HepG2 (cell line): ENCODE data around the gene CORO1C. TPM values are rescaled to one million over a fixed set of nuclear protein-coding genes. Genes with fewer than 3 reads are reported as not detected.

Experiments
- KDM6A ChIP-seq: IDR thresholded peaks from 2 replicates; pipeline ENCODE4 v1.6.1; 2016; ENCODE audit warnings: low read depth
- NCOA1 ChIP-seq: sonication (generic); formaldehyde crosslinking; IDR thresholded peaks from 2 replicates; pipeline ENCODE4 v1.9.0; 2021; ENCODE audit warnings: missing genetic modification reagents
- RXRB ChIP-seq: IDR thresholded peaks from 2 replicates; pipeline ENCODE4 v1.6.1; 2016; ENCODE audit warnings: borderline replicate concordance, missing genetic modification reagents, missing compliant biosample characterization
- SOX13 ChIP-seq, 3 experiments: fragments of 450-650 bp in 1 of 3; sonication (generic) in 1 of 3; formaldehyde crosslinking in 1 of 3; IDR thresholded peaks in 2 of 3; conservative IDR thresholded peaks in 1 of 3; 2 replicates each; pipeline versions ENCODE4 v1.5.0 to v1.6.1; 2016 to 2020; ENCODE audit warnings: antibody characterized with exemption in 1 of 3, mild to moderate bottlenecking in 1 of 3, missing compliant biosample characterization in 1 of 3, missing genetic modification reagents in 1 of 3, moderate library complexity in 1 of 3
- TARDBP ChIP-seq: sonication (generic); formaldehyde crosslinking; IDR thresholded peaks from 2 replicates; pipeline ENCODE4 v1.8.0; 2022; ENCODE audit warnings: mild to moderate bottlenecking, missing genetic modification reagents
- ZNF224 ChIP-seq: sonication (generic); formaldehyde crosslinking; IDR thresholded peaks from 2 replicates; pipeline ENCODE4 v1.5.0; 2020; ENCODE audit warnings: mild to moderate bottlenecking, missing genetic modification reagents
- ZNF296 ChIP-seq: sonication (generic); formaldehyde crosslinking; conservative IDR thresholded peaks from 2 replicates; pipeline ENCODE4 v1.5.0; 2020; ENCODE audit warnings: mild to moderate bottlenecking, missing genetic modification reagents
- ZNF709 ChIP-seq: sonication (generic); formaldehyde crosslinking; IDR thresholded peaks from 2 replicates; pipeline ENCODE4 v1.5.0; 2020; ENCODE audit warnings: mild to moderate bottlenecking, missing genetic modification reagents
- polyA plus RNA-seq, 8 experiments: library from polyadenylated mRNA; depleted of rRNA in 3 of 8; stranded (reverse) in 7 of 8; unstranded in 1 of 8; fragments of >200 nt; fragmentation: Illumina TruSeq in 4 of 8; extraction: Trizol in 4 of 8; gene quantifications; 2 replicates each; pipeline versions ENCODE4 v1.2.1 to v1.2.3, GENCODE V29; 2011 to 2016; ENCODE audit warnings: low read depth in 4 of 8, missing spikeins in 1 of 8, mixed read lengths in 1 of 8; ENCODE audit not compliant: insufficient read depth in 1 of 8
- total RNA-seq, 5 experiments: library from RNA; depleted of rRNA; stranded (reverse); fragments of >200 nt; fragmentation: Illumina TruSeq; extraction: Trizol; gene quantifications; 2 replicates each; pipeline ENCODE4 v1.2.3, GENCODE V29; 2016; ENCODE audit warnings: low read depth in 1 of 5
- TF ChIP-seq, protein P1 (sequence below): IDR thresholded peaks from 2 replicates; pipeline ENCODE4 v1.6.1; 2012; ENCODE audit warnings: low read depth, low read length, improper control_type of control experiment
- TF ChIP-seq, protein P2 (sequence below): sonication (generic); formaldehyde crosslinking; IDR thresholded peaks from 2 replicates; pipeline ENCODE4 v1.4.0; 2020; ENCODE audit warnings: mild to moderate bottlenecking, missing genetic modification reagents
- TF ChIP-seq, protein P3 (sequence below): sonication (generic); formaldehyde crosslinking; IDR thresholded peaks from 2 replicates; pipeline ENCODE4 v1.4.0; 2020; ENCODE audit warnings: mild to moderate bottlenecking, missing genetic modification reagents
- TF ChIP-seq, protein P4 (sequence below): IDR thresholded peaks from 2 replicates; pipeline ENCODE4 v1.6.1; 2016
- TF ChIP-seq, protein P5 (sequence below): sonication (generic); formaldehyde crosslinking; IDR thresholded peaks from 2 replicates; pipeline ENCODE4 v1.5.1; 2020; ENCODE audit warnings: mild to moderate bottlenecking, missing genetic modification reagents, moderate library complexity
- TF ChIP-seq, protein P6 (sequence below): sonication (generic); formaldehyde crosslinking; IDR thresholded peaks from 2 replicates; pipeline ENCODE4 v1.8.0; 2022; ENCODE audit warnings: mild to moderate bottlenecking, missing genetic modification reagents

The CORO1C gene
- total and polyA plus RNA-seq, 2 of the 13 experiments (the other 11 are each of a cell fraction or from before 2014, with no cell fraction given), result 73.7 to 131 TPM

DNA sequence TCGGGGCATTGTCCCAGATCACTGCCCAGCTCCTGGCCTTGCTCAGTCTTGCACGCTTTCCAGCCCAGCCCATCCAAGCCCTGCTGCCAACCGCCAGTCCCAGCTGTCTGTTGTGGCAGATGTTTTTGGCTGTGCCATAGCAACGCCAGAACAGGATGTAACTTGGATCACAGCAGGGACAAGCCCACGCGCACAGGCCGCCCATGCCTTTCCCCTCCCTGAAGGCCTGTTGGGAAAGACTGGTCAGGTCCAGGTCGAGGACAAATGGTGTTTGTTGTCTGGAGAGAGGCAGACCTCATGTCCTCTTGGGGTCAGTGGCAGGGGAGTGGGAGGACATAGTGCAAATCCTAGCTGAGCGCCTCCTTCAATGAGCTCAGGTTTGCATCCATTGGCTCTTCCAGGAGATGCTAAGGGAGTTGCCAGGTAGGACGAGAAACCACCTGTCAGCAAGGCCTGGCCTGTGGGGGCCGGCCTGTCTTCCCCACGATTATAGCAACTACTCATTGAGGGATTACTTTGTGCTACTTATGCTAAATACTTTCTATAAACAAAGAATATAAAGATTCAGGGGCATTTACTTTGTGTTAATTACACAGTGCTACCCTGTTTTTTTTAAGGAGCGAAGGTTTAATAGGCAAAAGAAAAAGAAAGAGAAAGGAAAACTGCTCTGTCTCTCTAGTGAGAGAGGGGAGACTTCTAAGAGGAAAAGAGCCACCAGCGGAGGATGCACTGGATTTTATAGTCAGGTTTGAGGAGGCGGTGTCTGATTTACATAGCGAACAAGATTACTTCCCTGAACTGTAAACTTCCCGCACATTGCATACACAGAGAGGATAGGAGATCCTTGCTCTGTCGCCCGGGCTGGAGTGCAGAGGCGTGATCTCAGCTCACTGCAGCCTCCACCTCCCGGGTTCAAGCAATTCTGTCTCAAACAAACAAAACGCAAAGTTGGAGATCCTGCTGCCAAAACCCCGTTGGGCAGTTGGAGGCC is 42.8 kb upstream of the CORO1C start (continued):
- TF ChIP-seq, protein P1, sequence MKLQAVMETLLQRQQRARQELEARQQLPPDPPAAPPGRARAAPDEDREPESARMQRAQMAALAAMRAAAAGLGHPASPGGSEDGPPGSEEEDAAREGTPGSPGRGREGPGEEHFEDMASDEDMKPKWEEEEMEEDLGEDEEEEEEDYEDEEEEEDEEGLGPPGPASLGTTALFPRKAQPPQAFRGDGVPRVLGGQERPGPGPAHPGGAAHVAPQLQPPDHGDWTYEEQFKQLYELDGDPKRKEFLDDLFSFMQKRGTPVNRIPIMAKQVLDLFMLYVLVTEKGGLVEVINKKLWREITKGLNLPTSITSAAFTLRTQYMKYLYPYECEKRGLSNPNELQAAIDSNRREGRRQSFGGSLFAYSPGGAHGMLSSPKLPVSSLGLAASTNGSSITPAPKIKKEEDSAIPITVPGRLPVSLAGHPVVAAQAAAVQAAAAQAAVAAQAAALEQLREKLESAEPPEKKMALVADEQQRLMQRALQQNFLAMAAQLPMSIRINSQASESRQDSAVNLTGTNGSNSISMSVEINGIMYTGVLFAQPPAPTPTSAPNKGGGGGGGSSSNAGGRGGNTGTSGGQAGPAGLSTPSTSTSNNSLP, result 0 out of 2 replicates have a peak, but pooled peaks have one; percentile 14
- TF ChIP-seq SOX13 (IDR thresholded peaks at IDR 0.05), result peak; percentile 10; the same call in 1 of the 2 replicates
- TF ChIP-seq SOX13 (CRISPR knock-in tag; conservative IDR thresholded peaks at IDR 0.05 in 1 of 2, IDR thresholded peaks at IDR 0.05 in 1 of 2), result peak in 1 of 2 experiments; percentile 76; a peak in 2 of 4 replicates
- TF ChIP-seq, protein P2, sequence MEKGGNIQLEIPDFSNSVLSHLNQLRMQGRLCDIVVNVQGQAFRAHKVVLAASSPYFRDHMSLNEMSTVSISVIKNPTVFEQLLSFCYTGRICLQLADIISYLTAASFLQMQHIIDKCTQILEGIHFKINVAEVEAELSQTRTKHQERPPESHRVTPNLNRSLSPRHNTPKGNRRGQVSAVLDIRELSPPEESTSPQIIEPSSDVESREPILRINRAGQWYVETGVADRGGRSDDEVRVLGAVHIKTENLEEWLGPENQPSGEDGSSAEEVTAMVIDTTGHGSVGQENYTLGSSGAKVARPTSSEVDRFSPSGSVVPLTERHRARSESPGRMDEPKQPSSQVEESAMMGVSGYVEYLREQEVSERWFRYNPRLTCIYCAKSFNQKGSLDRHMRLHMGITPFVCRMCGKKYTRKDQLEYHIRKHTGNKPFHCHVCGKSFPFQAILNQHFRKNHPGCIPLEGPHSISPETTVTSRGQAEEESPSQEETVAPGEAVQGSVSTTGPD, result peak; percentile 60; the same call in 1 of the 2 replicates
- TF ChIP-seq NCOA1, result no peak
- TF ChIP-seq, protein P3, sequence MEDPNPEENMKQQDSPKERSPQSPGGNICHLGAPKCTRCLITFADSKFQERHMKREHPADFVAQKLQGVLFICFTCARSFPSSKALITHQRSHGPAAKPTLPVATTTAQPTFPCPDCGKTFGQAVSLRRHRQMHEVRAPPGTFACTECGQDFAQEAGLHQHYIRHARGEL, result no peak
- no peak for TF ChIP-seq ZNF224
- TF ChIP-seq TARDBP (CRISPR knock-in tag), result peak; percentile 73; the same call in 1 of the 2 replicates
- peak; percentile 95 for TF ChIP-seq RXRB (CRISPR knock-in tag)
- TF ChIP-seq ZNF709 (CRISPR knock-in tag), result 0 out of 2 replicates have a peak, but pooled peaks have one; percentile 38
- TF ChIP-seq, protein P4, sequence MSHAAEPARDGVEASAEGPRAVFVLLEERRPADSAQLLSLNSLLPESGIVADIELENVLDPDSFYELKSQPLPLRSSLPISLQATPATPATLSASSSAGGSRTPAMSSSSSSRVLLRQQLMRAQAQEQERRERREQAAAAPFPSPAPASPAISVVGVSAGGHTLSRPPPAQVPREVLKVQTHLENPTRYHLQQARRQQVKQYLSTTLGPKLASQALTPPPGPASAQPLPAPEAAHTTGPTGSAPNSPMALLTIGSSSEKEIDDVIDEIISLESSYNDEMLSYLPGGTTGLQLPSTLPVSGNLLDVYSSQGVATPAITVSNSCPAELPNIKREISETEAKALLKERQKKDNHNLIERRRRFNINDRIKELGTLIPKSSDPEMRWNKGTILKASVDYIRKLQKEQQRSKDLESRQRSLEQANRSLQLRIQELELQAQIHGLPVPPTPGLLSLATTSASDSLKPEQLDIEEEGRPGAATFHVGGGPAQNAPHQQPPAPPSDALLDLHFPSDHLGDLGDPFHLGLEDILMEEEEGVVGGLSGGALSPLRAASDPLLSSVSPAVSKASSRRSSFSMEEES, result 0 out of 2 replicates have a peak, but pooled peaks have one; percentile 36
- TF ChIP-seq, protein P5, sequence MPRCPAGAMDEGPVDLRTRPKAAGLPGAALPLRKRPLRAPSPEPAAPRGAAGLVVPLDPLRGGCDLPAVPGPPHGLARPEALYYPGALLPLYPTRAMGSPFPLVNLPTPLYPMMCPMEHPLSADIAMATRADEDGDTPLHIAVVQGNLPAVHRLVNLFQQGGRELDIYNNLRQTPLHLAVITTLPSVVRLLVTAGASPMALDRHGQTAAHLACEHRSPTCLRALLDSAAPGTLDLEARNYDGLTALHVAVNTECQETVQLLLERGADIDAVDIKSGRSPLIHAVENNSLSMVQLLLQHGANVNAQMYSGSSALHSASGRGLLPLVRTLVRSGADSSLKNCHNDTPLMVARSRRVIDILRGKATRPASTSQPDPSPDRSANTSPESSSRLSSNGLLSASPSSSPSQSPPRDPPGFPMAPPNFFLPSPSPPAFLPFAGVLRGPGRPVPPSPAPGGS (CRISPR knock-in tag), result no peak
- TF ChIP-seq, protein P6, sequence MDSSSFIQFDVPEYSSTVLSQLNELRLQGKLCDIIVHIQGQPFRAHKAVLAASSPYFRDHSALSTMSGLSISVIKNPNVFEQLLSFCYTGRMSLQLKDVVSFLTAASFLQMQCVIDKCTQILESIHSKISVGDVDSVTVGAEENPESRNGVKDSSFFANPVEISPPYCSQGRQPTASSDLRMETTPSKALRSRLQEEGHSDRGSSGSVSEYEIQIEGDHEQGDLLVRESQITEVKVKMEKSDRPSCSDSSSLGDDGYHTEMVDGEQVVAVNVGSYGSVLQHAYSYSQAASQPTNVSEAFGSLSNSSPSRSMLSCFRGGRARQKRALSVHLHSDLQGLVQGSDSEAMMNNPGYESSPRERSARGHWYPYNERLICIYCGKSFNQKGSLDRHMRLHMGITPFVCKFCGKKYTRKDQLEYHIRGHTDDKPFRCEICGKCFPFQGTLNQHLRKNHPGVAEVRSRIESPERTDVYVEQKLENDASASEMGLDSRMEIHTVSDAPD (CRISPR knock-in tag), result peak; percentile 94
- TF ChIP-seq ZNF296 (CRISPR knock-in tag), result no peak; the same call in 1 of the 2 replicates
- TF ChIP-seq KDM6A, result peak; percentile 35; the same call in 1 of the 2 replicates
